HEK293T (cell line): ENCODE results near the gene MOCS2.

Experiments used
- CTBP1 ChIP-seq: fragments of 450-650 bp; IDR thresholded peaks from 2 replicates; pipeline ENCODE4 v1.6.1; 2016; ENCODE audit warnings: borderline replicate concordance
- FOXM1 ChIP-seq: fragments of 450-650 bp; IDR thresholded peaks from 2 replicates; pipeline ENCODE4 v1.6.1; 2017; ENCODE audit warnings: mild to moderate bottlenecking, borderline replicate concordance
- TARDBP ChIP-seq: fragments of 450-650 bp; IDR thresholded peaks from 2 replicates; pipeline ENCODE4 v1.6.1; 2016

- TF ChIP-seq CTBP1 (no peak), TARDBP (no peak), FOXM1 (no peak)
Observed at GRCh38 chr5:53092242-53092641, 17.3 kb downstream of the MOCS2 start.
